ENCODE results near the gene OTOR. TPM values are rescaled to one million over a fixed set of nuclear protein-coding genes. Genes with fewer than 3 reads are reported as not detected.
A peak's percentile ranks its signal among the peaks of the same experiment; 100 is the strongest.

Gene OTOR
- total and polyA plus RNA-seq, 2 of the 13 experiments (the other 11 are each of a cell fraction or from before 2014, with no cell fraction given): not detected

- TF ChIP-seq ZNF235 (CRISPR knock-in tag; IDR thresholded peaks at IDR 0.05; ENCODE audit: borderline replicate concordance): peak; percentile 83; the same call in 1 of the 2 replicates
- peak; percentile 80; the same call in 1 of the 2 replicates for TF ChIP-seq ZNF746 (CRISPR knock-in tag; IDR thresholded peaks at IDR 0.05)
- TF ChIP-seq SAFB2 (CRISPR knock-in tag; IDR thresholded peaks at IDR 0.05; ENCODE audit: borderline replicate concordance, low read depth): peak; percentile 94
- TF ChIP-seq, protein P1, sequence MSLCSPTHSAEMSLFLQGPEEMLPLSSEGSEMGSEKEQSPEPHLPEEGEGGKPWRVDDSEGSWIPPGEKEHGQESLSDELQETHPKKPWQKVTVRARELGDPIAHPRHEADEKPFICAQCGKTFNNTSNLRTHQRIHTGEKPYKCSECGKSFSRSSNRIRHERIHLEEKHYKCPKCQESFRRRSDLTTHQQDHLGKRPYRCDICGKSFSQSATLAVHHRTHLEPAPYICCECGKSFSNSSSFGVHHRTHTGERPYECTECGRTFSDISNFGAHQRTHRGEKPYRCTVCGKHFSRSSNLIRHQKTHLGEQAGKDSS (CRISPR knock-in tag; IDR thresholded peaks at IDR 0.05; ENCODE audit: borderline replicate concordance, low read depth): peak; percentile 98
- peak; percentile 69; the same call in 1 of the 2 replicates for TF ChIP-seq ZNF780A (CRISPR knock-in tag; IDR thresholded peaks at IDR 0.05)
- TF ChIP-seq PITX1 (CRISPR knock-in tag; IDR thresholded peaks at IDR 0.05): peak; percentile 87
- peak; percentile 93 for TF ChIP-seq ZBTB46 (CRISPR knock-in tag; IDR thresholded peaks at IDR 0.05; ENCODE audit: borderline replicate concordance)
- peak; percentile 37 for TF ChIP-seq ZFP36 (IDR thresholded peaks at IDR 0.05; ENCODE audit: borderline replicate concordance, low read depth, low read length, partially characterized antibody)
- peak; percentile 84 for TF ChIP-seq NCOA2 (CRISPR knock-in tag; IDR thresholded peaks at IDR 0.05)
- peak; percentile 72; the same call in 1 of the 2 replicates for TF ChIP-seq TOPORS (CRISPR knock-in tag; IDR thresholded peaks at IDR 0.05)
- 0 out of 2 replicates have a peak, but pooled peaks have one; percentile 14 for TF ChIP-seq ZNF773 (CRISPR knock-in tag; IDR thresholded peaks at IDR 0.05; ENCODE audit: borderline replicate concordance)
- TF ChIP-seq ZSCAN29 (CRISPR knock-in tag; conservative IDR thresholded peaks at IDR 0.05): peak; percentile 97
- TF ChIP-seq ZNF44 (CRISPR knock-in tag; IDR thresholded peaks at IDR 0.05): peak; percentile 92
- no peak for TF ChIP-seq ATRX (CRISPR knock-in tag; IDR thresholded peaks at IDR 0.05; ENCODE audit: borderline replicate concordance)
- TF ChIP-seq HOXA7 (CRISPR knock-in tag; IDR thresholded peaks at IDR 0.05): peak; percentile 21
- peak; percentile 91 for TF ChIP-seq NR2C2 (CRISPR knock-in tag; IDR thresholded peaks at IDR 0.05; ENCODE audit: borderline replicate concordance)
- TF ChIP-seq ZNF460 (CRISPR knock-in tag; IDR thresholded peaks at IDR 0.05; ENCODE audit: borderline replicate concordance): peak; percentile 28; the same call in 1 of the 2 replicates
- TF ChIP-seq TBX2 (CRISPR knock-in tag; IDR thresholded peaks at IDR 0.05; ENCODE audit: borderline replicate concordance): peak; percentile 90
- TF ChIP-seq DMAP1 (CRISPR knock-in tag; IDR thresholded peaks at IDR 0.05): peak; percentile 99
- peak; percentile 77; the same call in 1 of the 2 replicates for TF ChIP-seq JUN (CRISPR knock-in tag; IDR thresholded peaks at IDR 0.05)
- TF ChIP-seq ISL2 (CRISPR knock-in tag; IDR thresholded peaks at IDR 0.05): peak; percentile 89
- TF ChIP-seq NPAS2 (CRISPR knock-in tag; IDR thresholded peaks at IDR 0.05; ENCODE audit: borderline replicate concordance): 0 out of 2 replicates have a peak, but pooled peaks have one; percentile 77
- peak; percentile 100 for TF ChIP-seq XRCC5 (optimal IDR thresholded peaks at IDR 0.05; ENCODE audit: low read length)
- TF ChIP-seq ZNF101 (CRISPR knock-in tag; IDR thresholded peaks at IDR 0.05; ENCODE audit: borderline replicate concordance, low read depth): peak; percentile 95; the same call in 1 of the 2 replicates
- TF ChIP-seq ZNF552 (CRISPR knock-in tag; IDR thresholded peaks at IDR 0.05; ENCODE audit: borderline replicate concordance): peak; percentile 97
- TF ChIP-seq, protein P2, sequence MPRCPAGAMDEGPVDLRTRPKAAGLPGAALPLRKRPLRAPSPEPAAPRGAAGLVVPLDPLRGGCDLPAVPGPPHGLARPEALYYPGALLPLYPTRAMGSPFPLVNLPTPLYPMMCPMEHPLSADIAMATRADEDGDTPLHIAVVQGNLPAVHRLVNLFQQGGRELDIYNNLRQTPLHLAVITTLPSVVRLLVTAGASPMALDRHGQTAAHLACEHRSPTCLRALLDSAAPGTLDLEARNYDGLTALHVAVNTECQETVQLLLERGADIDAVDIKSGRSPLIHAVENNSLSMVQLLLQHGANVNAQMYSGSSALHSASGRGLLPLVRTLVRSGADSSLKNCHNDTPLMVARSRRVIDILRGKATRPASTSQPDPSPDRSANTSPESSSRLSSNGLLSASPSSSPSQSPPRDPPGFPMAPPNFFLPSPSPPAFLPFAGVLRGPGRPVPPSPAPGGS (CRISPR knock-in tag; IDR thresholded peaks at IDR 0.05): peak; percentile 98
These were observed 18.3 kb upstream of the OTOR start, which contains the start of gene SNRPB2 (continued) for GRCh38 chr20:16729565-16730460.

Data from HepG2 (cell line).